GM18502 (cell line): ENCODE data around the gene DNAJC12.
"Not testable (repeated sequence)": the region's sequence is repeated elsewhere in the genome, so short reads cannot be mapped to it uniquely, and the experiment has no call there.

Source experiments
- ATAC-seq: cut with Tn5 transposase; IDR thresholded peaks from one replicate; pipeline ENCODE4 v1.9.1; 2021; ENCODE audit warnings: mild to moderate bottlenecking; ENCODE audit not compliant: unreplicated experiment, poor library complexity

Gene DNAJC12

DNA sequence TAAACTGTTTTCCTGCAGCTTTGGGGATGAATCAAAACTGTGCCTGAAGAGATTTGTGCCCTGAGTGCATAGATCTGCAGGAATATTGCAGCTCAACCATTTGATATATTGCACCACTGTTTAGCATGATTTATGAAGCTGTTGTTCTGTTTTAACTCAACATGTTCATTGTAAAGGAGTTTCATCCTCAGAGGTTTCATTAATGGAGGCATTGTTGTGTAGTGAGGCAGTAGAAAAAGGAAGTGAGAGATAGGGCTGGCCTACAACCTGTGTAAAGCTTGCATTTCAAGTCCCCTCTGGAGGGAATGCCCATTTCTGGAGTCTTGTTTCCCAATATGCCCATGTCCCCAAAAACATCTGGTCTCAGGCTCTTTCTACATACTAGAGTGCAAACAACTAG lies 67.5 kb downstream of the DNAJC12 start:
- peak; percentile 66 for ATAC-seq

DNA sequence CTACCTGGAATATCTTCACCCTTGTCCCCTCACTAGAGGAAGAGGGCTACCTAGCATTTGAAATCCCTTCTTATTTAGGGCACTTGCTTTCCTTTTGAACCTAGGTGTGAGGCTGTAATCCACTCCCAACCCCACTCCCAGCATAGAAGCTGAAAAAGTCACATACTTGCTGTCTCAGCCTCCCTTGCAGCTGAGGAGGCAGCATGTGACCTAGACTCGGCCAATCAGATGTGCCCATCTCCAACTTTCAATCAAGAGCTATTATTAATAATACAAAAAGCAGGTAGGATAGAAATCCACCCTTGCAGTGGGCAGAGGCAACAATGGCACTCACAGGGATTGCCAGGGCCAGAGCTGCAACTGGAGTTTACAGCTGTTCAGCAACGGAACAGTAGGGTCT lies 70.7 kb downstream of the DNAJC12 start:
- ATAC-seq, result no peak

DNA sequence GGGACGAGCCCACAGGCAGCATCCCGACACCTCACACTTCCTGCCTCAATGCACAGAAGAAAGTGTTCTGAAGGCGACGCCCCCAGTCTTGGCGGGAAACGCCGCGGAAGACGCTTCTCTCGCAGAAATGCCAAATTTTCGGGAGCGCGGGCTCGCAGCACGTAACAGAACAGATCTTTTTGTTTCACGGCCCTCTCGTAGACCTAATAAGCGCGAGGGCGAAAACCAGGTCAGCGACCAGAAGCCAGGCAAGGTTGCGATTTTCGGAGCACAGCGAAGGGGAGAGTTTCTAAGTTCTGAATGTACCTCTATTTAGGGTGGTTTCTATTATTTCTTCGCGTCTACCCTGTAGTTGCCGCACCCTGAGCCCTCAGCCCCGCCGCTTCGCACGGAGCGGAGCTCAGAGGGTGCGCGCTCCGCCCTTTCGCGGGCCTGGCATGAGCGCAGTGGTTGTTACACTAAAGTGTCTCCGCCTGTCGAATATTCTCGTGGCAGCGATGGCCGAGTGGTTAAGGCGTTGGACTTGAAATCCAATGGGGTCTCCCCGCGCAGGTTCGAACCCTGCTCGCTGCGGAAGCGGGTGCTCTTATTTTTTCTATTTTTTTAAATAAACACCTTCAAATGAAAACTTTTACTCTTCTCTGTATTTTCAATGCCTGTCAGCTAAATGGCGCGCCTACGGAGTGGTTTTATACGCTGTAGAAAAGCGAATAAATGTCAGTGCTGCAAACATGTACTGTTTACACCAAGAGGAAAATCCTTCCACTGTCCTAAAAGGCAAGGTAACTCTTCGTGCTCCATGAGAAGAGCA lies 73.8 kb downstream of the DNAJC12 start:
- ATAC-seq, result peak; percentile 86

DNA sequence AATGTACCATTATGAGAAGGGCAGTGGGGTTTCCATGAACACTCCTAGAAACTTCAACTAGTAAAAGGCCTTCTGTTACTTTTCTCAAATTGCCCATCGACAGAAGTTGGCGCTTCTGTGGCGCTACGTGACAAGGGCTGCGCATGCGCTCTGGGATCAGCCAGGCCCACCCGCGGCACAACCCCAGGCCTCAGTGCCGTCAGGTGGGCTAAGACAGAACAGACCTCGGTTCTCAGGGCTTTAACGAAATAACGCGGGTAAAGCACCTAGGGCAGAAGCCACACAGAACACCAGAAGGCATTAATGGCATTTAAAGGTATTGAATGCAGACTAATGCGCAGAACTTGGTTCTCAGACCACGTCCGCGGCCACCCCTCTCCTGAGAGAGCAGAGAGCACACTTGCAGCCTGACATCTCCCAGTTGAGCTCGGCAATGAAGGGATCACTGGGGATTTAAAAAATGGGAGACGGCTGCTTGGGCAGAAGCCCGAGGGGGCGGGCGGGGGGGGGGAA lies 74.4 kb downstream of the DNAJC12 start:
- ATAC-seq, result peak; percentile 34

DNA sequence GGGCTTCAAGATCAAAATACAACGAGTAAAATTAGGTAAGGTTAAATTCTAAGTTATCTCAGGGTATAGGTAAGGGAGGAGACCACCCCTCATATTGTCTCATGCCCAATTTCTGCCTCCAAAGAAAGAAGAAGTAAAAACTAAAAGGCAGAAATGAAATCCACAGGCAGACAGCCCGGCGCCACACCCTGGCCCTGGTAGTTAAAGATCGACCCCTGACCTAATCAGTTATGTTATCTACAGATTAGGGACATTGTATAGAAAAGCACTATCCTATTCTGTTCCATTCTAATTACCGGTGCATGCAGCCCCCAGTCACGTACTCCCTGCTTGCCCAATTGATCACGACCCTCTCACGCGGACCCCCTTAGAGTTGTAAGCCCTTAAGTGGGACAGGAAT lies 75.4 kb downstream of the DNAJC12 start:
- ATAC-seq, result not testable (repeated sequence)

DNA sequence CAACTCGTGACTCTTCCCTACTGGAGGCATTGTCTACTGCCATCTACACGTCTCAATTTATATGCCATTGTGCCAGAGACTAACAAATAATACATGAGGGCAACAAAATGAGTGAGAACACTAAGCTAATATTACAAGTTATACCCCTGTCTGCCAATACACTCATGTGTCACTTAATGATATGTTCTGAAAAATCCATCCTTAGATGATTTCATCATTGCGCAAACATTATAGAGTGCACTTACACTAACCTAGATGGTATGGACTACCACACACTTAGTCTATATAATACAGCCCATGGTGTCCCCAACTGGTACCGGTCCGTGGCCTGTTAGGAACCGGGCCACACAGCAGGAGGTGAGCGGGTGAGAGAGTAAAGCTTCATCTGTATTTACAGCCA lies 77.7 kb downstream of the DNAJC12 start:
- ATAC-seq, result no peak
